Measurements from ENCODE around the gene PRKCE. TPM values are rescaled to one million over a fixed set of nuclear protein-coding genes. Genes with fewer than 3 reads are reported as not detected.

PRKCE gene
- total RNA-seq, 3 donors from 2014 or later (not counting 1 experiment from before 2014, with no cell fraction given), result 35.2 to 42.1 (median 38.6) TPM

DNA sequence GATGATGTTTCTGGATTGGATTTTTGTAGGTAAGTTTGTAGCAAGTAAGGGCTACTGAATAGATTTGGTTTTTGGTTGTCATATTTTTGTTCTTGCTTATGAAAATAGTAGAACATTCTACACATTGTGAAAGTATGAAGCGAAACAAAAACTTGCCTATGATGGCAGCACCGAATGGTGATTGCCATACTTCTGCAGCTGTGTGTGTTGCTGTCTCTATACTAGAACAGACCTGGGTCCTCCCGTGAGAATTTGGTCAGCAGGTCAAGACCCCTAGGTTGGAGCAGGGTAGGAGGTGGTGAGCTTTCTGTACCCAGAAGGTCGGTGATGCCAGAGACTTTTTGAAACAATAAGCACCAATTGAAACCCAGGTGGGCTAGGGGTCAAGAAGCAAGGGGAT is 322.6 kb downstream of the PRKCE start:
- 85% methylated on average over 4 of the region's 4 CpGs for WGBS (ENCODE audit: insufficient coverage)
- Histone ChIP-seq H3K4me3 (ENCODE audit: low read length) (no peak overlapping the region), H3K27ac (ENCODE audit: low read length) (no peak overlapping the region), H3K4me1 (ENCODE audit: control insufficient read depth, insufficient read depth, low read length) (no peaks in the 10 kb centered on the region), H3K36me3 (ENCODE audit: control insufficient read depth, insufficient read depth, low read length) (no peaks in the 10 kb centered on the region), H3K9me3 (ENCODE audit: control insufficient read depth, insufficient read depth, low read length) (no peaks in the 10 kb centered on the region), H3K27me3 (ENCODE audit: control insufficient read depth, insufficient read depth, low read length) (no peaks in the 10 kb centered on the region)
- Mint-ChIP-seq H3K27ac (no peak overlapping the region), H3K36me3 (no peaks in the 10 kb centered on the region), H3K4me3 (no peak overlapping the region), H3K4me1 (peaks cover 0 to under 1% of the 10 kb centered on the region in 2 donors), H3K9me3 (no peaks in the 10 kb centered on the region), H3K27me3 (ENCODE audit: low read depth in 2 of 2) (no peaks in the 10 kb centered on the region)
- ATAC-seq (no peak), DNase-seq (no peak)
- TF ChIP-seq, protein P1, sequence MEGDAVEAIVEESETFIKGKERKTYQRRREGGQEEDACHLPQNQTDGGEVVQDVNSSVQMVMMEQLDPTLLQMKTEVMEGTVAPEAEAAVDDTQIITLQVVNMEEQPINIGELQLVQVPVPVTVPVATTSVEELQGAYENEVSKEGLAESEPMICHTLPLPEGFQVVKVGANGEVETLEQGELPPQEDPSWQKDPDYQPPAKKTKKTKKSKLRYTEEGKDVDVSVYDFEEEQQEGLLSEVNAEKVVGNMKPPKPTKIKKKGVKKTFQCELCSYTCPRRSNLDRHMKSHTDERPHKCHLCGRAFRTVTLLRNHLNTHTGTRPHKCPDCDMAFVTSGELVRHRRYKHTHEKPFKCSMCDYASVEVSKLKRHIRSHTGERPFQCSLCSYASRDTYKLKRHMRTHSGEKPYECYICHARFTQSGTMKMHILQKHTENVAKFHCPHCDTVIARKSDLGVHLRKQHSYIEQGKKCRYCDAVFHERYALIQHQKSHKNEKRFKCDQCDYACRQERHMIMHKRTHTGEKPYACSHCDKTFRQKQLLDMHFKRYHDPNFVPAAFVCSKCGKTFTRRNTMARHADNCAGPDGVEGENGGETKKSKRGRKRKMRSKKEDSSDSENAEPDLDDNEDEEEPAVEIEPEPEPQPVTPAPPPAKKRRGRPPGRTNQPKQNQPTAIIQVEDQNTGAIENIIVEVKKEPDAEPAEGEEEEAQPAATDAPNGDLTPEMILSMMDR (IDR thresholded peaks at IDR 0.05), result no peak
- intact Hi-C loops (cut with micrococcal nuclease), result no loop called here

DNA sequence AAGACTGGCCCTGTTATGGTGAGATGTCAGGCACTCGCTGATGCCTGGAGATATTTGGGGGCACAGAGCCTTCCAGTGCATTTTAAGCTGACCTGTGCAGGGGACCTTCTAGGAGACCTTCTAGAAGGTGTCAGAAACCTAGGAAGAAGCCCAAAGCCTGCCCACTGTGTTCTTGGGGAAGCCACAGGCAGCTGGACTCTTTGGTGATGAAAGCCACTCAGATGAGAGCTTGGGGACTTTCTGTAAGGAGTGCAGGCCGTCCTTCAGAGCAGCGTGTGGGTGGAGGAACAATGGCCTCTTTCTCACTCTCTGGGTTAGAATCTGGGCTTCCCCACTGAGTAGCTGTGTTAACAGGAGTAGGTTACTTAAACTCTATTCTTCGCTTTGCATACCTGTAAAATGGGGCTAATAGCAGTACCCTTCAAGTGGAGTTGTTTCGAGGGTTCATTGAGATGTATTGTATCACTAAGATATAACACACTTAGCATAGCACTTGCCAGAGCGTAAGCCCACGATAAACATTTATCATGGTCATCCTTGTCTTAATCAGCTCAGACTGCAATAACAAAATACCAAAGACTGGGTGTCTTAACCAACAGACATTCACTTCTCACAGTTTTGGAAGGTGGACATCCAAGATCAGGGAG is 323.4 kb downstream of the PRKCE start:
- Histone ChIP-seq H3K27me3 (ENCODE audit: control insufficient read depth, insufficient read depth, low read length) (no peaks in the 10 kb centered on the region), H3K36me3 (ENCODE audit: control insufficient read depth, insufficient read depth, low read length) (no peaks in the 10 kb centered on the region), H3K27ac (ENCODE audit: low read length) (no peak overlapping the region), H3K4me3 (ENCODE audit: low read length) (no peak overlapping the region), H3K9me3 (ENCODE audit: control insufficient read depth, insufficient read depth, low read length) (no peaks in the 10 kb centered on the region), H3K4me1 (ENCODE audit: control insufficient read depth, insufficient read depth, low read length) (peaks cover 7% of the 10 kb centered on the region)
- TF ChIP-seq, protein P1 (IDR thresholded peaks at IDR 0.05), result no peak
- H3K36me3 Mint-ChIP-seq, result no peaks in the 10 kb centered on the region
- DNase-seq (no peak), ATAC-seq (no peak)
- no peaks in the 10 kb centered on the region for H3K27me3 Mint-ChIP-seq (ENCODE audit: low read depth in 2 of 2)
- no peak overlapping the region for H3K27ac Mint-ChIP-seq
- 90% methylated on average over 5 of the region's 7 CpGs for WGBS (ENCODE audit: insufficient coverage)
- intact Hi-C loops (cut with micrococcal nuclease), result no loop called here
- H3K4me1 Mint-ChIP-seq, result peaks cover 0 to 7% of the 10 kb centered on the region in 2 donors
- no peak overlapping the region for H3K4me3 Mint-ChIP-seq
- H3K9me3 Mint-ChIP-seq, result no peaks in the 10 kb centered on the region

DNA sequence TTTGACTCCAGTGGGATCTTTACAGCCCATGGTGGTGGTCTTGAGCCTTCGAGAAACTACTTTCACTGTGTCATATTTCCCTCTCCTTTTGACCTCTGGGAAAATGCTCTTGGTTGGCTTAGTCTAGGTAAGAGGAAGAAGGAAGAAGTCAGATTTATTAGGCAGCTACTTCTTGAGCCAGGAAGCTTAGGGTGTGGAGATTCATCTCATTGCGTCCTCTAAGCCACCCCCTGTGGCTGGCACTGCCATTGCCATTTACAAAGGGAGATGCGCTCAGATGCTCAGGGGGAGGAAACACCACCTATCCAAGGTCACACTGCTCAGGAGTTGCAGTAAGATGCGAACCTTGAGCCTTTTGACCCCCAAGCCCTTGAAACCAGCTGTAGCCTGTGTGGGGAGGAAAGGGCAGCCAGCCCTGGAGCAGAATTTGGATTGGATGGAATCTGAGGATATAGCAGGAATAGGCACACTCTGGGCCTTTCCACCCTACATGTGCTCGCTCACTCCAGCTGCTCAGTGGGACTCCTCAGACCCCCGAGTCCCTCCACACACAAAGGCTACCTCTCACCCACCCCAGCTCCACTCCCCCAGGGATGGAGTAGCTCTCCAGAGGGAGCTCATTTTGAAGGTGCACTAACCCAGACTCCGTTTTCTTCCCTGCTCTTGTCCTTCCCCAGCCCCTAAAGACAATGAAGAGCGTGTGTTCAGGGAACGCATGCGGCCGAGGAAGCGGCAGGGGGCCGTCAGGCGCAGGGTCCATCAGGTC is 324.5 kb downstream of the PRKCE start:
- Mint-ChIP-seq H3K27ac (no peak overlapping the region), H3K4me3 (no peak overlapping the region), H3K27me3 (ENCODE audit: low read depth in 2 of 2) (no peaks in the 10 kb centered on the region), H3K36me3 (no peaks in the 10 kb centered on the region), H3K4me1 (peaks cover 0 to 7% of the 10 kb centered on the region in 2 donors), H3K9me3 (no peaks in the 10 kb centered on the region)
- TF ChIP-seq, protein P1 (IDR thresholded peaks at IDR 0.05), result no peak
- no peaks in the 10 kb centered on the region for H3K36me3 ChIP-seq (ENCODE audit: control insufficient read depth, insufficient read depth, low read length)
- peaks cover 7% of the 10 kb centered on the region for H3K4me1 ChIP-seq (ENCODE audit: control insufficient read depth, insufficient read depth, low read length)
- no peak overlapping the region for H3K27ac ChIP-seq (ENCODE audit: low read length)
- ATAC-seq, result no peak
- WGBS (ENCODE audit: insufficient coverage), result 95% methylated on average over 14 of the region's 14 CpGs
- intact Hi-C loops (cut with micrococcal nuclease), result no loop called here
- no peak overlapping the region for H3K4me3 ChIP-seq (ENCODE audit: low read length)
- no peak for DNase-seq
- no peaks in the 10 kb centered on the region for H3K9me3 ChIP-seq (ENCODE audit: control insufficient read depth, insufficient read depth, low read length)
- no peaks in the 10 kb centered on the region for H3K27me3 ChIP-seq (ENCODE audit: control insufficient read depth, insufficient read depth, low read length)
